ENCODE results near the gene TECTB.
"Not testable (repeated sequence)": the region's sequence is repeated elsewhere in the genome, so short reads cannot be mapped to it uniquely, and the experiment has no call there.

TECTB gene

GRCh38 chr10:112283100-112283499, at the start of gene TECTB:
TECTB (plus strand) TSS chr10:112283400; CDS start chr10:112283735, 335 bp downstream.
- DNase-seq (ENCODE audit: low spot score): no peak

GRCh38 chr10:112235141-112235540, 48.1 kb upstream of the TECTB start:
- DNase-seq (ENCODE audit: low spot score): no peak

- no peak for DNase-seq (ENCODE audit: low spot score)
Measured at GRCh38 chr10:112235920-112236319, 47.3 kb upstream of the TECTB start.

- DNase-seq (ENCODE audit: low spot score): no peak
Measured at GRCh38 chr10:112236486-112236885, 46.7 kb upstream of the TECTB start.

GRCh38 chr10:112239347-112239746, 43.9 kb upstream of the TECTB start:
- DNase-seq (ENCODE audit: low spot score): no peak

- no peak for DNase-seq (ENCODE audit: low spot score)
Measured at GRCh38 chr10:112240441-112240840, 42.8 kb upstream of the TECTB start.

- DNase-seq (ENCODE audit: low spot score): no peak
Measured at GRCh38 chr10:112241651-112242341, 41.4 kb upstream of the TECTB start.

- DNase-seq (ENCODE audit: low spot score): no peak
Measured at GRCh38 chr10:112242769-112243168, 40.4 kb upstream of the TECTB start.

GRCh38 chr10:112243713-112244112, 39.5 kb upstream of the TECTB start:
- no peak for DNase-seq (ENCODE audit: low spot score)

- DNase-seq (ENCODE audit: low spot score): no peak
Measured at GRCh38 chr10:112244197-112244596, 39.0 kb upstream of the TECTB start.

GRCh38 chr10:112247791-112248190, 35.4 kb upstream of the TECTB start:
- DNase-seq (ENCODE audit: low spot score): no peak

GRCh38 chr10:112248584-112249295, 34.5 kb upstream of the TECTB start:
- DNase-seq (ENCODE audit: low spot score): no peak

- DNase-seq (ENCODE audit: low spot score): no peak
Measured at GRCh38 chr10:112249722-112250121, 33.5 kb upstream of the TECTB start.

GRCh38 chr10:112250555-112250954, 32.6 kb upstream of the TECTB start:
- no peak for DNase-seq (ENCODE audit: low spot score)

- DNase-seq (ENCODE audit: low spot score): not testable (repeated sequence)
Measured at GRCh38 chr10:112251238-112251637, 32.0 kb upstream of the TECTB start.

GRCh38 chr10:112258407-112258806, 24.8 kb upstream of the TECTB start:
- DNase-seq (ENCODE audit: low spot score): no peak

GRCh38 chr10:112259688-112260087, 23.5 kb upstream of the TECTB start:
- no peak for DNase-seq (ENCODE audit: low spot score)

- no peak for DNase-seq (ENCODE audit: low spot score)
Measured at GRCh38 chr10:112260831-112261230, 22.4 kb upstream of the TECTB start.

GRCh38 chr10:112261281-112261822, 21.8 kb upstream of the TECTB start:
- no peak for DNase-seq (ENCODE audit: low spot score)

- no peak for DNase-seq (ENCODE audit: low spot score)
Measured at GRCh38 chr10:112262546-112262945, 20.7 kb upstream of the TECTB start.

- DNase-seq (ENCODE audit: low spot score): no peak
Measured at GRCh38 chr10:112265745-112266144, 17.5 kb upstream of the TECTB start.

GRCh38 chr10:112269266-112269665, 13.9 kb upstream of the TECTB start:
- no peak for DNase-seq (ENCODE audit: low spot score)

- DNase-seq (ENCODE audit: low spot score): no peak
Measured at GRCh38 chr10:112271982-112272381, 11.2 kb upstream of the TECTB start.

Data from germinal center (tissue), 1 donor.